HG03571 (cell line): ENCODE measurements around the gene SFI1.
"Not testable (repeated sequence)": the region's sequence is repeated elsewhere in the genome, so short reads cannot be mapped to it uniquely, and the experiment has no call there.

Experiments
- ATAC-seq: cut with Tn5 transposase; IDR thresholded peaks from one replicate; pipeline ENCODE4 v1.9.1; 2021; ENCODE audit not compliant: unreplicated experiment

SFI1 gene

DNA sequence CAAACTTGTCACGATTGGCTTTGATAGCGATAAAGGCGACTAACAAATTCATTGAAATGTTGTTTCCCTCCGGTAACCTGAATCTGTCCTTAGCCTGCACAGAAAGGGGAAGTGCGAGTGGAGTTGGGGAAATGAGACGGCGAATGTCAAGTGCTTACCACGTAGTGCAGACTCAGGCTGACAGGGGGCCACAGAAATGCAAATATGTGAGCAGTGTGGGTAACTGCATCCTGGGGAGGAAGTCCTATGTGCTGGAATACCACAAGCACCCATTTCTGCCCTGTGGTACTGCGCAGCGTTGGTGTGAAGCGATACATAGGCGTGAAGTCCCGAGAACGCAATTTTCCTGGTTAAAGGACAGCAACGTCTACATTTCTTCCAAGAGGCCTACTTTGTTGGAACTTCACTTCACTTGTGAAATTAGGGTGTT, 5.8 kb upstream of the SFI1 start:
- peak; percentile 46 for ATAC-seq

DNA sequence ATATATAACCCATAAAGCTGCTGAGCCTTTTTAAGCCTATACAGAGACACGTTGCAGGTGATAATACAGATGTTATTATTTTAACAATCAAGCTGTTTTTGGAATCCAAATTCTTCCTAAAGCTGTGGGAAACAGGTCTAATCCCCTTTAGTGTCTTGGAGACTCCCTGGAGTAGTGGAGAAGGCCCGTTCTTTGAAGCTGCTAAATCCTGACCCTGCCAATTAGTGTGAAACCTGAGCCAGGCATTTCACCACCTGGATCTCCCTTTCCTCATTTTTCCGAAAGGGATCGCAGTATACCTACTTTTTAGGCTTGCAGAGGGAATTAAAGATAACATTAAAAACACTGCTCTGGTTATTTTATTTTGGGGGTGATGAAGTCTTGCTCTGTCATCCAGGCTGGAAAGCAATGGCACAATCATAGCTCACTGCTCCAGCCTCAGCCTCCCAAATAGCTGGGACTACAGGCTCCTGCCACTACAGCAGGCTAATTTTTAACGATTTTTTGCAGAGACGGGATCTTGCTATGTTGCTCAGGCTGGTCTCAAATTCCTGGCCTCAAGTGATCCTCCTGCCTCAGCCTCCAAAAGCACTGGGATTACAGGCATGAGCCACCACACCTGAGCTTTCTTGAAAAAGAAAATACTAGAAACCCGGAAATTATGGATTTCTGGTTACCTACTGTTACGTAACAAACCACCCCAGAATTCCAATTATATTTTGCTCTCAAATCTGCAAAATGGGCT, 4.9 kb upstream of the SFI1 start:
- ATAC-seq, result no peak

DNA sequence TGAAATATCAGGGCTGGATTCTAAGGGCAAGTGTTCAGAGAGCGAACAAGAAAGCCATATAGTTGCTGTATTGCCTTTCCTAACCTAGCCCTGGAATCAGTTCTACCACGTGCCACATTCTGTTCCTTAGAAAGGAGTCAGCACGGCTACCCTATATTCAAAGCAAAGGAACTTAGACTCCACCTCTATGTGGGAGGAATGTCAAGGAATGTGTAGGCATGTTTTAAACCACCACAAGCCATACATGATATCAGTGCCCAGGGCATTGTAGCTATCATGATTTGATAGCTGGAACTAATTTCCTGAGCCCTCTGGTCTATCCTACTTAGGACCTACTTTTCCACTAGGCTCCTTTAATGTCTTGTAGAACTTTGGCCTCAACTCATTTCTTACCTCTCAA, 4.2 kb upstream of the SFI1 start:
- no peak for ATAC-seq

DNA sequence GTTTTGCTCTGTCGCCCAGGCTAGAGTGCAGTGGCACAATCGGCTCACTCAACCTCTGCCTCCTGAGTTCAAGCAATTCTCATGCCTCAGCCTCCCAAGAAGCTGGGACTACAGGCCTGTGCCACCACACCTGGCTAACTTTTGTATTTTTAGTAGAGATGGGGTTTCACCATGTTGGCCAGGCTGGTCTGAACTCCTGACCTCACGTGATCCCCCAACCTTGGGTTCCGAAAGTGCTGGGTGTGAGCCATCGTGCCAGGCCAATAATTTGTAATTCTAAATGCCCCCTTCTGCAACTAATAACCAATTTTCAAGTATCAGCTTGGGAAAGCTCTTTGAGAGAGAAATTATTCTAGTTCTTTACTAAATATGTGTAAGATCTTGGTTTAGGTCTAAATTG, 3.0 kb upstream of the SFI1 start:
- ATAC-seq, result not testable (repeated sequence)

DNA sequence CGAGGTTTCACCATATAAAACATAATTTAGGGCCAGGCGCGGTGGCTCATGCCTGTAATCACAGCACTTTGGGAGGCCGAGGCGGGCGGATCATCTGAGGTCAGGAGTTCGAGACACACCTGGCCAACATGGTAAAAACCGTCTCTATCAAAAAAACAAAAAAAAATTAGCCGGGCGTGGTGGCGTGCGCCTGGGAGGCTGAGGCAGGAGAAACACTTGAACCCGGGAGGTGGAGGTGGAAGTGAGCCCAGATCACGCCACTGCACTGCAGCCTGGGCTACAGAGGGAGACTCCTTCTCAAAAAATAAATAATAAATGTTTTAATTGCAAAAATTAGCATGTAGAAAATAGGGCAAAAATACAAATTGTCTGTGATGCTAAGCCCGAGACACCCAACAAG, 993 bp upstream of the SFI1 start:
- no peak for ATAC-seq

DNA sequence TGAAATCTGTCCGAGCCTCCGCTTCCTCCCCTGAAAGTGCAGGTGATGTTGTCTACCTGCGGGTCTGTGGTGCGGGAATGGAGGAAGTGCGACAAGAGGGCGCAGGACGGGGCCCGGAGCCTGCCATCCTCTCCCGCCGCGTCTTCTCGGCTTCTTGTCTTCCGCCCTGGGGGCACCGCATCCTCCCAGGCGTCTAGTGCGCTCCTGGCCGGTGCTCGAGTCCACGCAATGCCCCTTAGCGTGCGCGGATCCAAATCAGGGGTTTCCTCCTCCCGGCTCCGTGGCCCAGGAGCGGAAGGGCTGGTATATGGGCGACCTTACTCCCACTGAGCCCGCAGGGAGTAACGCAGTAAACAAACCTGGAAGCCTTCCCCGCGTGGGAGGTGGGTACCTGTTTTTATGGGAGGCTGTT, 405 bp downstream of the SFI1 start:
- peak; percentile 9 for ATAC-seq

DNA sequence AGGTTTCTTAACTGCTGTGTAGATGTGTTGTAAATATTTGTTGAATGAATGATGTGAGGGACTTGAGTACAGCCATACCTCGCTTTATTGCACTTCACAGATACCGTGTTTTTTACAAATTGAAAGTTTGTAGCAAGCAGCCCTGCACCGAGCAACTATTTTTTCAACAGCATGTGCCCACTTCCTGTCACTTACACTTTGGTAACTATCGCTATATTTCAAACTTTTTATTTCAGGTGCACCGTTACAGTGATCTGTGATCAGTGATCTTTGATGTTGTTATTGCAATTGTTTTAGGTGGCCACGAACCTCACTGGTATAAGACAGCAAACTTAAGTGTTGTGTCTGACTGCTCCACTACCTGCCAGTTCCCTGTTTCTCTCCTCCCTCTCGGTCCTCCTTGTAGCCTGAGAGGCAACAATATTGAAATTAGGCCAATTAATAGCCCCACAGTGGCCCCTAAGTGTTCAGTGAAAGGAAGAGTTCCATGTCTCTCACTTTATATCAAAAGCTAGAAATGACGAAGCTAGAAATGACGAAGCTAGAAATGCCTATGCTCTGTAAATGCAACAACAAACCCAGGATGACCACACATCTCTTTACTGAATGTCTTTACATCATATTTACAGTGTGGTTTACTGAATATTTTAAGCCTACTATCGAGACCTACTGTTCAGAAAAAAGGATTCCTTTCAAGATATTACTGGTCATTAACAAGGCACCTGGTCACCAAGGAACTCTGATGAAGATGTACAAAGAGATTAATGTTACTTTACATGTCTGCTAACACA, 1.0 kb downstream of the SFI1 start:
- no peak for ATAC-seq

DNA sequence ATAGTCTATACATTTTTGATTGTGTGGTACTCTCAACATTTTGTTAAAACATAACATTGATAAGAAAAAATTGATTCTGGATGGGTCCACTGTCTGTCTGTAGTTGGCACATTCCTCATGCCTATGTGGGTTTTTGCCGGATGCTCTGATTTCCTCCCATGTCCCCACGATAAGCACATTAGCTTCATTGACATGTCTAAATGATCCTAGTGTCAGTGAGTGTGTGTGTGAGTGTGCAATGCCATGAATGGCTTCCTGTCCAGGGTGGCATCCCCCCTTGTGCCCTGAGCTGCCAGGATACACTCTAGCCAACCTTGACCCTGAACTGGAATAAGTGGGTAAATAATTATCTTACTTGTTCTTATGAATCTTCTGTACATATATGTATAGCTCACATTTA, 5.4 kb downstream of the SFI1 start:
- no peak for ATAC-seq

DNA sequence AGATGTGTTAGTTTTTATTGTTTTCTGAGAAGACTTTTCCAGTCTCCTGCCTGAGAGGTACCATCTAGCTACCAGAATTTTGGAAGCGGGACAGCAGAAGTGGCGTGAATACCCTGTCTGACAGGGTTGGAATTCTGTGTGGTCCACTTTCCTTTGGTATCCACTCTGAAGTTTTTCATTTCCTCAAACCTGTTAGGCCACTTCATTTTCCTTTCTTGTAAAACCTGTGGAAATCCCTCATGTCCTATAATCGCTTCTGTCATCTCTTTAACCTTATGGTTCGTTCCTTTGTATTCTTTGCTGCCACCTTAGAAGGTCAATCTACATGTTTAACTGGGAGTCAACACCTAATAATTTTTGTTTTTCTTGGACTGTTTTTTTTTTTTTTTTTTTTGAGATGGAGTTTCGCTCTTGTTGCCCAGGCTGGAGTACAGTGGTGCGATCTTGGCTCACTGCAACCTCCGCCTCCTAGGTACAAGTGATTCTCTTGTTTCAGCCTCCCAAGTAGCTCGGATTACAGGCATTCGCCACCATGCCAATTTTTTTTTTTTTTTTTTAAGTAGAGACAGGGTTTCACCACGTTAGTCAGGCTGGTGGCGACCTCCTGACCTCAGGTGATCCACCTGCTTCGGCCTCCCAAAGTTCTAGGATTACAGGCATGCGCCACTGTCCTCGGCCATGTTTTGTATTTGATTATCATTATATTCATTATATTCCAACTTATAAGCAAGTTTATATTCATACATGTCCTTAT, 7.1 kb downstream of the SFI1 start:
- no peak for ATAC-seq

DNA sequence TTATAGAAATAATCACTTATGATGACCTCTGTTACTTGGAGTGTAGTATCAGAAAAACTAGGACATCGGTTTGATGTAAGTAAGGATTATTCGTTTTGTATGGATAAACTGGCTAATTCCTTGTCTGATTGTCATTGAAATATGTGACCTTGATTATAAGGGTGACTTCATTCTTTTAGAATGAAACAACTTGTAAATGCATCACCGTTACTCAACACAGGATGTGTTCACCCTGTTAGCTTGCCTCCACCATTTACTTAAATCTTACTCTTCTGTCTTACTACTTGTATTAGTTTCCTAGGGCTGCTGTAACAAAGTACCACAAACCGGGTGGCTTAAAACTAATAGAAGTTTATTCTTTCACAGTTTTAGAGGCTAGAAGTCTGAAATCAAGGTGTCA, 7.9 kb downstream of the SFI1 start:
- no peak for ATAC-seq

DNA sequence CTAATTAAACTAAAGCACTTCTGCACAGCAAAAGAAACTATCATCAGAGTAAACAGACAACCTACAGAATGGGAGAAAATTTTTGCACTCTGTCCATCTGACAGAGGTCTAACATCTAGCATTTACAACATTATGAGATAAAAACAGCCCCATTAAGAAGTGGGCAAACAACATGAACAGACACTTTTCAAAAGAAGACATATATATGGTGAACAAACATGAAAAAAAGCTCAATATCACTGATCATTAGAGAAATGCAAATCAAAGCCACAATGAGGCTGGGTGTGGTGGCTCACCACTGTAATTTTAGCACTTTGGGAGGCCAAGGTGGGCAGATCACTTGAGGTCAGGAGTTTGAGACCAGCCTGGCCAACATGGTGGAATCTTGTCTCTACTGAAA, 11.2 kb downstream of the SFI1 start:
- not testable (repeated sequence) for ATAC-seq

DNA sequence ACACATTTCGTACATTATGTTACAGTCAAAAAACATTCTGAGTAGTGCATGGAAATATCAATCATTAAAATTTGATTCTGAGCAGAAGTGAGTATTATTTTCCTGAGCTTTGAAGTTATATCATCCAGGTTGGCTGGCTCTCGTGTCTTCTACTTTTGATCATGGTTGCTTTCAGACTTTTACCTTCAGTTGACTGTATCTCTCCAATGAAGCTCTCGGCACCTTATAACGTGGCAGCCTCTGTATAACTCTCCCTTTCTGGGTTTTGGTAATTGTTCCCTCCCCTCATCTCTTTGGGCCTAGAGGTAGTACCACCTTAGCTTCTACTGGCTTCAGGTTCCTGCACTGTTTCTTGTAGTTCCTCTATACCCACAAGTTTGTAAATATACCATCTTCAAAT, 12.2 kb downstream of the SFI1 start:
- no peak for ATAC-seq

DNA sequence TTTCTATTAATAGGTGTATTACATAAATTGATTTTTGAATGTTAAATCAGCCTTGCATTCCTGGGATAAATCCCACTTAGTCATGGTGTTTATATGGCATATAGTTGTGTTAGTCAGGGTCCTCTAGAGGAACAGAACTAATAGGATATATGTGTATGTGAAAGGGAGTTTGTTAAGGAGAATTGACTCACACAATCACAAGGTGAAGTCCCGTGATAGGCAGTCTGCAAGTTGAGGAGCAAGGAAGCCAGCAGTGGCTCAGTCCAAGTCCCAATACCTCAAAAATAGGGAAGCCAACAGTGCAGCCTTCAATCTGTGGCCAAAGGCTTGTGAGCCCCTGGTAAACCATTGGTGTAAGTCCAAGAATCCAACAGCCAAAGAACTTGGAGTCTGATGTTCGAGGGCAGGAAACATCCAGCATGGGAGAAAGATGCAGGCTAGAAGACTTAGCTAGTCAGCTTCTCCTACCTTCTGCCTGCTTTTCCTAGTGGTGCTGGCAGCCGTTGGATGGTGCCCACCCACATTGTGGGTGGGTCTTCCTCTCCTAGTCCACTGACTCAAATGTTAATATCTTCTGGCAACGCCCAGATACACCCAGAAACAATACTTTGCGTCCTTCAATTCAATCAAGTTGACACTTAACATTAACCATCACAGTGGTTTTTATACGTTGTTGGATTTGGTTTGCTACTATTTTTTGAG, 12.9 kb downstream of the SFI1 start:
- ATAC-seq, result no peak

DNA sequence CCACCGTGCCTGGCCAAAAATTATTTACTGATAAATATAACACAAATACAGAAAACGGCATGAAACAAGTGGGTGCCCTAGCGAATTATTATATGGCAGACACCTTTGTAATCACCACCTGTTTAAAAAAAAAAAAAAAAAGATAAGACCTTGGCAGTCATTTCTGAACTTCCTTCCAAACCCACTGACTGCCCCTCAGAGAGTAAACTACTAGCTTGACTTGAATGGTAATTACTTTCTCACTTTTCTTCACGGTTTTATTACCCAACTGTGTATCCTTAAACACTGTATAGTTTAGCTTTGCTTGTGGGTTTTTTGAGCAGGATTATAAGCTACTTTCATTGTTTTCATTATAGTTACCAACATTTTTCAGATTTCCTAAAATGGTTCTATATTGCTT, 23.7 kb downstream of the SFI1 start:
- no peak for ATAC-seq

DNA sequence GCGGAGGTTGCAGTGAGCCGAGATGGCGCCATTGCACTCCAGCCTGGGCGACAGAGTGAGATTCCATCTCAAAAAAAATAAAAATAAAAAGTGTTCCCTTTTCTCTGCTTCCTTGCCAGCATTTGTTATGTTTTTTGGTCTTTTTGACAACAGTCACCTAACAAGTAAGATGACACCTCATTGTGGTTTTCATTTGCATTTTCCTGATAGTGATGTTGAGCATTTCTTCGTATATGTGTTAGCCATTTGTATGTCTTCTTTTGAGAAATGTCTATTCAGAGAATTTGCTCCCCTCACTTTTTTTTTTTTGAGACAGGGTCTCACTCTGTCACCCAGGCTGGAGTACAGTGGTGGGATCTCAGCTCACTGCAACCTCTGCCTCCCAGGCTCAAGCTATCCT, 27.8 kb downstream of the SFI1 start:
- ATAC-seq, result not testable (repeated sequence)

DNA sequence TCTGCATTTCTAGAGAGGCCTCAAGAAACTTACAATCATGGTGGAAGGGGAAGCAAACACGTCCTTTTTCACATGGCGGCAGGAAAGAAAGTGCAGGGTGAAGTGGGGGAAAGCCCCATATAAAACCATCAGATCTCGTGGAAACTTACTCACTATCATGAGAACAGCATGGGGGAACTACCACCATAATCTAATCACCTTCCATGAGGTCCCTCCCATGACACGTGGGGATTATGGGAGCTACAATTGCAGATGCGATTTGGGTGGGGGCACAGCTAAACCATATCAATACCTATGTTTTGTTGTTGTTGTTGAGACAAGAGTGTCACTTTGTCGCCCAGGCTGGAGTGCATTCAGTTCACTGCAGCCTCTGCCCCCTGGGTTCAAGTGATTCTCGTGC, 29.9 kb downstream of the SFI1 start:
- no peak for ATAC-seq

DNA sequence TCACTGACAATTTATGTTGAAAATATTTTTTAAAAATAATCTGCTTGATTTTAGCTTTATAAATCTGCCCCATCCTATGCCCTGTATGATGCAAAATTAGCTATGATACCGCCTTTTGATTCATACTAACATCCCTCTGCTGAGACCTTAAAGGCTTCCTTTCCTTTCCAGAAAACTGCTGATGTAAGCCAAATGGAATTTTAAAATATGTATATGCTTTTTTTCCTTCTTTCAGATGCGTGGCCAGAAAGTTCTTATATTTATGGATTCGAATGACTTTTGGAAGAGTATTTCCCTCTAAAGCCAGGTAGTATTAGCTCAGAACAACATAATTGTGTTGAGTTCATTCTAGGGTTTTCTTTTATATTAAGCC, 34.5 kb downstream of the SFI1 start:
- ATAC-seq, result no peak

DNA sequence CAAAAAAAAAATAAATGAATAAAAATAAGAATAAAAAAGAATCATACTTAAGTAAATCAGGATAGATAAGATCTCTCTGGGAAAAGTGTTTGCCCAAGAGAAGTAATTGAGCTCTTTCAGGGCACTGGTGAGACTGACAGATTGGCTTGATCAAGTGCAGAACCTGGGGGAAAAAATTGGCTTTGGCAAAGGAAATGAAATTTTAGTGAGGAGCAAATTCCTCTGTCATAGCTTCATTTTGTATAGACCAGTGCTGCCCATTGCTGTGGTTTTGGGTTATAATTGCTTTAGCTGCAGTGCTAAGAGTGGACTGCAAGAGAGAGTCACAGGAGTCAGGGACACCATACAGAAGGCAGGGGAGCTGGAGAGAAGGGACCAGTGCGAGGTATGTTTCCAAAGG, 35.7 kb downstream of the SFI1 start:
- no peak for ATAC-seq

DNA sequence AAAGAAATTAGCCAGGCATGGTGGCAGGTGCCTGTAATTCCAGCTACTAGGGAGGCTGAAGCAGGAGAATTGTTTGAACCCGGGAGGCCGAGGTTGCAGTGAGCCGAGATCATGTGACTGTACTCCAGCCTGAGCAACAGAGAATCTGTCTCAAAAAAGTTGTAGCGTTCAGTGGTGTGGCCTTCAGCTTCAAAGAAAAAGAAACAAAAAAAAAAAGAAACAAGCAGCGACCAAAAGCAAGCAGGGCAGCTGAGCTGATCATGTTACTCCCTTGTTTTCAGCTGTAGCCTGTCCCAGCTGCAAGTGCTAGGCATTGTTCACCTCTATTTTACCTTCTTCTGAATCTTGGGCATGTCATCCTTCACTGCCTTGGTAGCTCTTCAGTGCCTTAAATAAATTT, 37.0 kb downstream of the SFI1 start:
- ATAC-seq, result no peak

DNA sequence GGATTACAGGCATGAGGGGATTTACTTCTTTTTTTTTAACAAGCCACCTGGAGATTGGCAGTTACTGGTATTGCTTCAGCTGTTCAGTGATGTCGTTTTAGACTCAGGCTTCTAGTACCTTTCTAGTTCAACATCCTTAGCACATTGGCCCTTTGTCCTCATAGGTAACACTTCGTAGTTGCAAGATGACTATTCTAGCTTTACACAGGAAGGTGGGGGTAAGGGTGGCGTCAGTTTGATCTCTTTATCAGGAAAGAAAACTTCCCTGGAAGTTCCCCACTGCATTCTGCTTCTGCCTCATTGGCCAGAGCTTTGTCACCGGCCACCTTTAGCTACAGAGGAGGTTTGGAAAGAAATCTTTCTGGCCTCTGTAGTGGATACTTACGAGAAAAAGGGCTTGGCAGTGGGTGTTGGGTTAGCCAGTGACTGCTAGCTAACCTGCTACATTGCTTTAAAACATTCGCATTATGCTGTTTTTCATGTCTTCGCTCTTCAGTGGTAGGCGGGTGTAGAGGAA, 40.7 kb downstream of the SFI1 start:
- no peak for ATAC-seq

DNA sequence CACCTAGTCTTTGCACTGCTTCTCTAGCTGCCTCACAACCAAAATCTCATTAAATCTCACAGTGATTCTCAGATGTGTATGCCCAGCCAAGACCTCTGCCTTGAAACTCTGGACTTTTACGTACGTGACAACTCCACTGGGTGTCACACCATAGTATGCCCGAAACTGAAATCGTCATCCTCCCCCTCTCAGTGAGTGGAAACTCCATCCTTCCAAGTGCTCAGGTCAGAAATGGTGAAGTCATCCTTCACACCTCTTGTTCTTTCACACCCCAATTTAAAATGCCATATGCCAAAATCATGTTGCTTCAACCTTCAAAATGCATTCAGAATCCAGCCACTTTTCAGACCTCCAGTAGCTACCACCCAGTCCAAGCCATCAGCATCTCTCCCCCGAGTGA, 42.5 kb downstream of the SFI1 start:
- ATAC-seq, result no peak
